Left lung (tissue), 10 donors: ENCODE data around the gene FADS6. TPM values are rescaled to one million over a fixed set of nuclear protein-coding genes. Genes with fewer than 3 reads are reported as not detected.

Experiments used
- ATAC-seq: fragments of 200-7000 bp; cut with Tn5 transposase; one replicate; pipeline ENCODE4 v1.9.1; 2020; ENCODE audit warnings: moderate library complexity
- DNase-seq, 4 donors: peaks; one replicate each; pipeline ENCODE4 v3.0.0-alpha.2; 2013 to 2020
- H3K27ac ChIP-seq, 2 donors: fragments of 200-600 bp; sonication (generic) in 1 of 2; one replicate each; pipeline versions ENCODE4 v1.5.0 to v1.8.0; 2020 to 2021
- H3K27me3 ChIP-seq, 2 donors: fragments of 200-600 bp; sonication (generic) in 1 of 2; one replicate each; pipeline versions ENCODE4 v1.5.0 to v1.8.0; 2020 to 2021
- H3K36me3 ChIP-seq, 2 donors: fragments of 200-600 bp; sonication (generic) in 1 of 2; one replicate each; pipeline versions ENCODE4 v1.5.0 to v1.8.0; 2020 to 2021
- H3K4me1 ChIP-seq, 2 donors: fragments of 200-600 bp; one replicate each; pipeline ENCODE4 v1.8.0; 2021
- H3K4me3 ChIP-seq, 2 donors: fragments of 200-600 bp; sonication (generic) in 1 of 2; one replicate each; pipeline versions ENCODE4 v1.5.0 to v1.8.0; 2020 to 2021; ENCODE audit warnings: mild to moderate bottlenecking in 1 of 2
- H3K9me3 ChIP-seq, 2 donors: fragments of 200-600 bp; sonication (generic) in 1 of 2; one replicate each; pipeline versions ENCODE4 v1.5.0 to v1.8.0; 2020 to 2021
- intact Hi-C, 2 donors: fragments of 100-400 bp; cut with DNase I; formaldehyde crosslinking; loops; one replicate each; pipeline versions ENCODE4 v1.11.2 to v1.14.2; 2022
- polyA plus RNA-seq, 6 donors: library from polyadenylated mRNA; unstranded; fragments of 120-200 nt; gene quantifications; one replicate each; pipeline ENCODE4 v1.2.1, GENCODE V29; 2013; ENCODE audit not compliant: insufficient read length in 6 of 6
- total RNA-seq, 2 donors: library from RNA; stranded (reverse); fragmentation: NEBNext Ultra II Directional; extraction: Animal tissue kit (Norgen Biotek cat#: 25700); gene quantifications; one replicate each; pipeline ENCODE4 v1.2.1, GENCODE V29; 2021
- TF ChIP-seq, protein P1 (sequence below), 2 donors: fragments of 200-600 bp; sonication (generic) in 1 of 2; IDR thresholded peaks; one replicate each; pipeline versions ENCODE4 v1.5.0 to v1.8.0; 2021; ENCODE audit warnings: antibody characterized with exemption in 2 of 2
- donor health status: DM: no; HTN: yes; CAD: no.
- donor health status: DM: no; HTN: no; CAD: no.

FADS6 gene
- total and polyA plus RNA-seq, 8 donors, result 0.07 to 0.28 (median 0.15) TPM; not detected in 3

DNA sequence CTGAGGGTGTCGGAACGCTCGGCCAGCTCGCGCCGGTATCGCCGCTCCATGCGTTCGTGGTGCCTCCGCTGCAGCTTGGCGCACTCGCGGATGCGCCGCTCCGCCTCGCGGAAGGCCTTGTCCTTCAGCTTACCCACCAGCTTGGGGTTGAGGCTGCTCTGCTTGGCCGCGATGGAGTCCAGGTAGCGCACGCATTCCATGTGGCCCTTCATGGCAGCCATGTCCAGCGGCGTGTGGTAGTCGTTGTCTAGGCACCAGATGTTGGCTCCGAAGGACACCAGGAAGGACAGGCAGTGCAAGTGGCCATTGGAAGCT lies 26.8 kb upstream of the FADS6 start:
- Histone ChIP-seq H3K4me3 (no peak overlapping the region), H3K36me3 (no peaks in the 10 kb centered on the region), H3K4me1 (peaks cover 16 to 23% of the 10 kb centered on the region in 2 donors), H3K27ac (no peak overlapping the region), H3K9me3 (no peaks in the 10 kb centered on the region), H3K27me3 (peaks cover 41 to 97% of the 10 kb centered on the region in 2 donors)
- no peak for ATAC-seq
- no peak for DNase-seq
- intact Hi-C loops, result no loop called here
- TF ChIP-seq, protein P1, sequence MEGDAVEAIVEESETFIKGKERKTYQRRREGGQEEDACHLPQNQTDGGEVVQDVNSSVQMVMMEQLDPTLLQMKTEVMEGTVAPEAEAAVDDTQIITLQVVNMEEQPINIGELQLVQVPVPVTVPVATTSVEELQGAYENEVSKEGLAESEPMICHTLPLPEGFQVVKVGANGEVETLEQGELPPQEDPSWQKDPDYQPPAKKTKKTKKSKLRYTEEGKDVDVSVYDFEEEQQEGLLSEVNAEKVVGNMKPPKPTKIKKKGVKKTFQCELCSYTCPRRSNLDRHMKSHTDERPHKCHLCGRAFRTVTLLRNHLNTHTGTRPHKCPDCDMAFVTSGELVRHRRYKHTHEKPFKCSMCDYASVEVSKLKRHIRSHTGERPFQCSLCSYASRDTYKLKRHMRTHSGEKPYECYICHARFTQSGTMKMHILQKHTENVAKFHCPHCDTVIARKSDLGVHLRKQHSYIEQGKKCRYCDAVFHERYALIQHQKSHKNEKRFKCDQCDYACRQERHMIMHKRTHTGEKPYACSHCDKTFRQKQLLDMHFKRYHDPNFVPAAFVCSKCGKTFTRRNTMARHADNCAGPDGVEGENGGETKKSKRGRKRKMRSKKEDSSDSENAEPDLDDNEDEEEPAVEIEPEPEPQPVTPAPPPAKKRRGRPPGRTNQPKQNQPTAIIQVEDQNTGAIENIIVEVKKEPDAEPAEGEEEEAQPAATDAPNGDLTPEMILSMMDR (IDR thresholded peaks at IDR 0.05), result no peak

DNA sequence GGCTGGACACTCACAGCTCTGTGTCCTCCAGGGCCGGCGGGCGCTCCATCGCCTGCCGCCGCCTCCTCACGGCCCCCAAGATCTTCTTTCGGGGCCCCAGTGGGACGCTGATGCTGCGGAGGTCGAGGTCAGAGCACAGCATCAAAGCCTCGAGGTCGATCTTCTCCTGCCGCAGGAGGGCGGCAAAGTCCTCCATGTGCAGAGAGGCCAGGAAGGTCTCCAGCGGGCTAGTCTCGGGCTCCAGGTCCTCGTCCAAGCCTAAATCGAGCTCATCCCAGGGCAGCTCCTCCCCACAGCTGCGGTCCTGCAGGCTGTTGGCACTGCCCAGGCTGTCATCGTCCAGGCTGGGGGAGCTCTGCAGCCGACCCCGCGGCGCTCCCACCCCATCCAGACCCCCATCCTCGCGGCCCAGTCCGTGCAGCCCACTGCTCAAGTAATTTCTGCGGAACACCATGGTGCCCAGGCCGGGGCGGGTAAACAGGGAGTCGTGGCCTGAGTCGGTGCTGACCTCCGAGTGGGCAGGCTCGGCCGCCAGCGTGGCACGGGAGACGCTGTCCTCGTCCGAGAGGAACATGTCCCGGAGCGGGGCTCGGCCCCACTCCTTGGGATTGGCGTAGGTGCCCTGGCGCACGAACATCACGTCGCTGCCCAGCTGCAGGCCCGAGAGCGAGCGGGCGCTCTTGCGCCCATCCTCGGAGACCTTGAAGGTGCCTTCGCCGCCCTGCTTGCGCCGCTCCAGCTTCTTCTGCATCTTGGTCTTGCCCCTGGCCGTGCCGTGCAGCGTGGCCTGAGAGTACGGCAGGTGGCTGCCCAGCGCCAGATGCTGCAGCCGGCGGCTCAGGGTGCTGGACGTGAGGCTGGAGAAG lies 26.2 kb upstream of the FADS6 start:
- Histone ChIP-seq H3K4me1 (peaks cover 16 to 21% of the 10 kb centered on the region in 2 donors), H3K27me3 (peaks cover 35 to 96% of the 10 kb centered on the region in 2 donors), H3K9me3 (no peaks in the 10 kb centered on the region), H3K36me3 (no peaks in the 10 kb centered on the region), H3K4me3 (no peak overlapping the region), H3K27ac (no peak overlapping the region)
- intact Hi-C loops, result no loop called here
- ATAC-seq (peak; percentile 5), DNase-seq (no peak)
- TF ChIP-seq, protein P1 (IDR thresholded peaks at IDR 0.05), result no peak

DNA sequence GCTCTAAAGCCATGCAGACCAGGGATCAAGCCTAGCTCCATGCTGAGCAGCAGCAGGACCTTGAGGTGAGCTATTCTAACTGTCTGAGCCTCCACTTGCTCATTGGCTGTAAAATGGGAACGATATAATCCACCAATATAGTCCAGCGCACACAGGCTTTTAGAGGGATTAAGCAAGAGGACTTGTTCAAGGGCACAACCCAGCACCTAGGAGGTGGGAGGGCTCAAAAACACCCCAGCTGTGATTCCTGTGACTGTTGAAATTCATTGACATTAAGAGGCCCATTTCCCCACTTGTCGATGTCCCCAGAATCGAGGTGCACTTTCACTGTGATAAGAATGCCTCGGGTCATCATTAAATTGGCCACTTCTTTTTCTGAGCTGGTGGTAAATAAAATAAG lies 25.5 kb upstream of the FADS6 start:
- Histone ChIP-seq H3K4me1 (peaks cover 11 to 14% of the 10 kb centered on the region in 2 donors), H3K27ac (no peak overlapping the region), H3K9me3 (no peaks in the 10 kb centered on the region), H3K27me3 (peaks cover 27 to 89% of the 10 kb centered on the region in 2 donors), H3K36me3 (no peaks in the 10 kb centered on the region), H3K4me3 (no peak overlapping the region)
- intact Hi-C loops, result no loop called here
- ATAC-seq, result no peak
- DNase-seq, result no peak
- TF ChIP-seq, protein P1 (IDR thresholded peaks at IDR 0.05), result no peak

DNA sequence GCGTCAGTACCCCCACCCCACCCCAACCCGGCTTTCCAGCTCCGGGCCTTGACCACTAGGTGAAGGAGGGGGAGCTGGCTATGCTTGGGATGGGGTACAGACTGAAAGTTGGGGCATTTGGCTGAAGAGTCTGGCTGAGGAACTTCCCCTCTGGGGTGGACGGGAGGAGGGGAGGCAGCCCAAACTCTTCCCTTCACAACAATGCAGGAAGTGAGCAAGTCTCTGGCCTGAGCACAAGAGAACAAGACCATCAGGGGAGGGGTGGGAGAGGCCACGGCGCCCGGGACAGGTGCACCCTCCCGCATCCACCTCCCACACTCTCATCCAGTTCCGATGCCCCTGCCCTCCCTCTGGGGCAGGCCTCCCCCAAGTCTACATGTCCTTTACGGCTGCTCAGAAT lies 24.0 kb upstream of the FADS6 start:
- peak; percentile 29 for ATAC-seq
- no peaks in the 10 kb centered on the region for H3K36me3 ChIP-seq
- no peak for DNase-seq
- H3K27me3 ChIP-seq, result peaks cover 12 to 74% of the 10 kb centered on the region in 2 donors
- no peaks in the 10 kb centered on the region for H3K4me1 ChIP-seq
- no peaks in the 10 kb centered on the region for H3K9me3 ChIP-seq
- no peak overlapping the region for H3K4me3 ChIP-seq
- intact Hi-C loops, result no loop called here
- TF ChIP-seq, protein P1 (IDR thresholded peaks at IDR 0.05), result no peak
- H3K27ac ChIP-seq, result no peak overlapping the region

DNA sequence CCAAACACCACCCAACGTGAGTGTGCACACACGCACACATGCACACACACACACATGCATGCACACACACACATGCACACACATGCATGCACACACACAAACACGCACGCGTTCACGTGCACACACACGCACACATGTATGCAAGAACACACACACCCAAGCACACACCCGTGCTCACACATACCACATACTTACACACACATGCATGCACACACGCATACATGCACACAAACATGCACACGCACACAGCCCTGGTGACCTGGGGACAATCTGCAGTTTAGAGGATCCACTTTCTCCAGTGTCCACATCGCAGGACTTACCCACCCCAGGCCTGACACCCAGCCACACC lies 23.4 kb upstream of the FADS6 start:
- H3K9me3 ChIP-seq, result no peaks in the 10 kb centered on the region
- no peak for DNase-seq
- H3K36me3 ChIP-seq, result no peaks in the 10 kb centered on the region
- intact Hi-C loops, result no loop called here
- H3K4me1 ChIP-seq, result no peaks in the 10 kb centered on the region
- no peak overlapping the region for H3K4me3 ChIP-seq
- peaks cover 6 to 68% of the 10 kb centered on the region in 2 donors for H3K27me3 ChIP-seq
- ATAC-seq, result no peak
- no peak overlapping the region for H3K27ac ChIP-seq
- TF ChIP-seq, protein P1 (IDR thresholded peaks at IDR 0.05), result no peak
